GM19035 (cell line): ENCODE measurements around the gene IGFBP6.

Experiments
- ATAC-seq: cut with Tn5 transposase; IDR thresholded peaks from one replicate; pipeline ENCODE4 v1.9.1; 2021; ENCODE audit not compliant: unreplicated experiment

The IGFBP6 gene

GRCh38 chr12:53097564-53098353 lies at the start of gene IGFBP6:
Gene IGFBP6, plus strand, starts transcription at chr12:53097667. Its CDS starts 51 bp downstream, at chr12:53097718.
- peak; percentile 50 for ATAC-seq

- no peak for ATAC-seq
These were observed 49.3 kb upstream of the IGFBP6 start for GRCh38 chr12:53048033-53048779.

- no peak for ATAC-seq
These were observed 48.6 kb upstream of the IGFBP6 start for GRCh38 chr12:53048780-53049401.

GRCh38 chr12:53049571-53050318 lies 47.7 kb upstream of the IGFBP6 start, which contains the start of gene TNS2:
Gene TNS2, plus strand, starts transcription at chr12:53050065. Its CDS starts 121 bp downstream, at chr12:53050186.
- ATAC-seq: no peak

- no peak for ATAC-seq
These were observed 46.9 kb upstream of the IGFBP6 start for GRCh38 chr12:53050426-53051057.

GRCh38 chr12:53051058-53051880 lies 46.2 kb upstream of the IGFBP6 start:
- no peak for ATAC-seq

- no peak for ATAC-seq
These were observed 45.5 kb upstream of the IGFBP6 start for GRCh38 chr12:53051881-53052412.

- no peak for ATAC-seq
These were observed 44.8 kb upstream of the IGFBP6 start for GRCh38 chr12:53052419-53053217.

GRCh38 chr12:53053218-53054111 lies 44.0 kb upstream of the IGFBP6 start:
- no peak for ATAC-seq

- ATAC-seq: peak; percentile 87
These were observed 43.2 kb upstream of the IGFBP6 start for GRCh38 chr12:53054112-53054878.

GRCh38 chr12:53055471-53056266 lies 41.8 kb upstream of the IGFBP6 start:
- ATAC-seq: no peak

- no peak for ATAC-seq
These were observed 41.2 kb upstream of the IGFBP6 start for GRCh38 chr12:53056296-53056695.

- ATAC-seq: no peak
These were observed 40.6 kb upstream of the IGFBP6 start for GRCh38 chr12:53056901-53057300.

GRCh38 chr12:53057816-53058500 lies 39.5 kb upstream of the IGFBP6 start:
- no peak for ATAC-seq

- ATAC-seq: no peak
These were observed 38.6 kb upstream of the IGFBP6 start for GRCh38 chr12:53058674-53059433.
